CD8-positive, alpha-beta memory T cell (primary cell): ENCODE measurements around the gene ENG. TPM values are rescaled to one million over a fixed set of nuclear protein-coding genes. Genes with fewer than 3 reads are reported as not detected.

ENCODE experiments used
- CTCF ChIA-PET: fragments of 350-600 bp; sonication (Branson Sonifier 250); formaldehyde crosslinking; loops from one replicate; lab custom pipeline; 2021; ENCODE audit warnings: antibody characterized with exemption; lab: Charles Lee
- POLR2A ChIA-PET: fragments of 350-600 bp; sonication (Branson Sonifier 250); formaldehyde crosslinking; loops from one replicate; lab custom pipeline; 2021; ENCODE audit warnings: antibody characterized with exemption; lab: Charles Lee
- DNase-seq, 5 donors: peaks; one replicate each; pipeline versions ENCODE4 v3.0.0 to v3.0.0-alpha.2; 2020 to 2022; ENCODE audit warnings: mixed read lengths in 1 of 5
- H3K27ac ChIP-seq: one replicate; pipeline ENCODE4 v1.7.0; 2013; ENCODE audit warnings: low read depth, mild to moderate bottlenecking, low read length, moderate library complexity
- H3K27me3 ChIP-seq: 2 replicates; pipeline ENCODE4 v1.7.0; 2013; ENCODE audit warnings: low read length, mild to moderate bottlenecking; ENCODE audit not compliant: insufficient read depth, poor library complexity, severe bottlenecking
- H3K36me3 ChIP-seq: 2 replicates; pipeline ENCODE4 v1.7.0; 2013; ENCODE audit warnings: mild to moderate bottlenecking, low read length, moderate library complexity; ENCODE audit not compliant: insufficient read depth
- H3K4me1 ChIP-seq: 2 replicates; pipeline ENCODE4 v1.7.0; 2013; ENCODE audit warnings: mild to moderate bottlenecking, low read length, moderate library complexity; ENCODE audit not compliant: insufficient read depth
- H3K4me3 ChIP-seq: 2 replicates; pipeline ENCODE4 v1.7.0; 2013; ENCODE audit warnings: mild to moderate bottlenecking, low read length
- H3K9me3 ChIP-seq: 2 replicates; pipeline ENCODE4 v1.7.0; 2013; ENCODE audit warnings: mild to moderate bottlenecking, low read length
- H3K27ac Mint-ChIP-seq, 8 donors: one replicate each; pipeline ENCODE4 v1.8.0; 2020 to 2021; ENCODE audit warnings: mixed read lengths in 8 of 8, mild to moderate bottlenecking in 6 of 8, inconsistent platforms in 3 of 8, moderate library complexity in 3 of 8
- H3K27me3 Mint-ChIP-seq, 2 donors: one replicate each; pipeline ENCODE4 v1.8.0; 2020 to 2021; ENCODE audit warnings: mixed read lengths in 2 of 2, mild to moderate bottlenecking in 1 of 2, moderate library complexity in 1 of 2
- H3K36me3 Mint-ChIP-seq, 3 donors: one replicate each; pipeline ENCODE4 v1.8.0; 2020 to 2021; ENCODE audit warnings: mixed read lengths in 3 of 3, inconsistent platforms in 1 of 3, mild to moderate bottlenecking in 1 of 3
- H3K4me1 Mint-ChIP-seq, 3 donors: one replicate each; pipeline ENCODE4 v1.8.0; 2020 to 2021; ENCODE audit warnings: mixed read lengths in 3 of 3, inconsistent platforms in 1 of 3, mild to moderate bottlenecking in 1 of 3
- H3K4me3 Mint-ChIP-seq, 7 donors: one replicate each; pipeline ENCODE4 v1.8.0; 2020 to 2021; ENCODE audit warnings: mixed read lengths in 7 of 7, mild to moderate bottlenecking in 6 of 7, moderate library complexity in 4 of 7, inconsistent platforms in 2 of 7
- H3K9me3 Mint-ChIP-seq, 5 donors: one replicate each; pipeline ENCODE4 v1.8.0; 2020 to 2022; ENCODE audit warnings: mixed read lengths in 5 of 5, mild to moderate bottlenecking in 3 of 5, moderate library complexity in 2 of 5, inconsistent platforms in 1 of 5
- polyA plus RNA-seq: library from polyadenylated mRNA; unstranded; fragments of 300-500 nt; fragmentation: Illumina TruSeq; gene quantifications from one replicate; pipeline ENCODE4 v1.2.3, GENCODE V29; 2021
- total RNA-seq, 2 experiments: library from RNA; stranded (reverse); gene quantifications; one replicate each; pipeline ENCODE4 v1.2.3, GENCODE V29; 2021

Gene ENG
- total and polyA plus RNA-seq, 3 experiments from 2014 or later: 7.9 to 19.3 (median 18.9) TPM

DNA sequence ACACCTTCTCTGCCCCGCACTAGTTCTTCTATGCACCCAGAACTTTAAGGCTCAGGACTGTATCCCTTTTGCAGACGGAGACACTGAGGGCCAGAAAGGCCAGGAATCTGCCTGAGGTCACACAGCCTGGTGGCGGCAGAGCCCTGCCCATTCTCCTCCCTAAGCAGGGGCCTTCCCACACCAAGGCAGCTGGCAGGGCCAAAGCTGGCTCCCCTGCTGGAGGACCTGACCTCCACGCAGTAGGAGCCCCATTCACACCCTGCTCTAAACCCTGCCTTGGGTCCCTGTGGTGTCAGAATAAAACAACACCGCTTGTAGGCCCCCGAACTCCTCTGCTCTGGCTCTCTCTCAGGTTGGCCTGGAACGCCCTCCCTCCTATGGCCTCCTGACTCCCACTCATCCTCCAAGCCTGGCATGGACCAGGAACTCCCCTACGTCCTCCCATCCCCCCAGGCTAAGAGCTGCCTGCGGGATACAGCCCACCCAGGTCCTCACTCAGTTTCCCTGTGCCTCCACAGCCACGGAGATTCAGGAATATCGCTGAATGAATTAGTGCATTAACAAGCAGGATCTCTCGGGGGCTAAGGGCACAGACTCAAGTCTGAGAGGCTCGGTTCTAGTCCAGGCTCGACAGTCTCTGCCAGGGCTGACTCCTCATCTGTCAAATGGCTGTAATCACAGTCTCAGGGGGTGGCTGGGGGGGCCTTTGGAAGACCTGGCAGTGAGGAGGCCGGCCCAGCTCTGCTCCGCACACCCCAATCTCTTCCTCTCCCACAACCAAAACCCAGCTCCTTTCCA is 42.1 kb upstream of the ENG start:
- POLR2A ChIA-PET: interaction anchor here (1.3 kb wide), 2 partner anchors 9 kb away, joined by 4 read pairs; no protein-coding TSS in a partner anchor
- CTCF ChIA-PET: interaction anchor here (1.3 to 1.4 kb wide), 2 partner anchors 25 to 27 kb away, joined by 4 to 7 read pairs; no protein-coding TSS in a partner anchor
- Histone ChIP-seq H3K4me1 (peaks cover 29% of the 10 kb centered on the region), H3K27me3 (no peaks in the 10 kb centered on the region), H3K36me3 (peaks cover 34% of the 10 kb centered on the region), H3K4me3 (no peak overlapping the region), H3K9me3 (no peaks in the 10 kb centered on the region), H3K27ac (peak overlapping the region; percentile 12)
- Mint-ChIP-seq H3K27me3 (no peaks in the 10 kb centered on the region), H3K27ac (peak overlapping the region; percentile 19 to 86 (median 64)), H3K9me3 (peaks cover 0 to 11% (median 0%) of the 10 kb centered on the region in 5 donors), H3K4me3 (peak overlapping the region in 2 of 7 donors; percentile 44 to 52), H3K4me1 (peaks cover 26 to 57% (median 42%) of the 10 kb centered on the region in 3 donors), H3K36me3 (peaks cover 38 to 59% (median 39%) of the 10 kb centered on the region in 3 donors)
- no peak for DNase-seq

GRCh38 chr9:127895811-127896210 is 41.4 kb upstream of the ENG start:
- ChIA-PET POLR2A (interaction anchor here (1.3 kb wide), 1 partner anchor 9 kb away, joined by 4 read pairs; no protein-coding TSS in a partner anchor), CTCF (interaction anchor here (1.4 to 1.8 kb wide), 2 partner anchors 26 to 161 kb away, joined by 7 read pairs; partner anchors contain the start of gene TOR2A)
- peaks cover 39 to 65% (median 42%) of the 10 kb centered on the region in 3 donors for H3K36me3 Mint-ChIP-seq
- peaks cover 22 to 59% (median 37%) of the 10 kb centered on the region in 3 donors for H3K4me1 Mint-ChIP-seq
- H3K27ac ChIP-seq: no peak overlapping the region
- H3K9me3 Mint-ChIP-seq: peaks cover 0 to 11% (median 0%) of the 10 kb centered on the region in 5 donors
- H3K4me3 ChIP-seq: no peak overlapping the region
- peaks cover 25% of the 10 kb centered on the region for H3K4me1 ChIP-seq
- H3K27ac Mint-ChIP-seq: peak overlapping the region in 4 of 8 donors; percentile 19 to 84 (median 40)
- H3K36me3 ChIP-seq: peaks cover 36% of the 10 kb centered on the region
- no peak for DNase-seq
- no peaks in the 10 kb centered on the region for H3K9me3 ChIP-seq
- peaks cover 0 to 1% of the 10 kb centered on the region in 2 donors for H3K27me3 Mint-ChIP-seq
- H3K27me3 ChIP-seq: no peaks in the 10 kb centered on the region
- H3K4me3 Mint-ChIP-seq: peak overlapping the region in 1 of 7 donors; percentile 60

DNA sequence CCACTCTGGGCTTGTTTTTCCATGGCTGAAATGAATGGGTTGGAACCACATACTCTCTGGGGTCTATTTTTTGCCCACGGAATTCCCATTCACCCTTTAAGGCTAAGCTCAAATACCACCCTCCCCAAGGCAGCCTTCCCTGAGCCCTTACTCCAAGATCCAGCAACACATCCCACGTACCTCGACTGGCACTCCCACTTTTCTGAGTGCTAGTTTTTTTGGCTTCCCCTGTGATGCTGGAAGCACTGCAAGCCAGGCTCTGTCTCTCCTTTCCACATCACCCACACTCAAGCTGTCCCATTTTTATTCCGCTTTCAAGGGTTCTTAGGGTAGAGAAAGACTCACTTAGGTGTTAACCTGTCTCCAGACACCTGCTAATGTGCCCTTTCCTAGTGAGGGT is 38.9 kb upstream of the ENG start:
- H3K36me3 ChIP-seq: peaks cover 46% of the 10 kb centered on the region
- peaks cover 39 to 79% (median 42%) of the 10 kb centered on the region in 3 donors for H3K36me3 Mint-ChIP-seq
- no peaks in the 10 kb centered on the region for H3K27me3 ChIP-seq
- H3K9me3 ChIP-seq: no peaks in the 10 kb centered on the region
- no peak overlapping the region for H3K4me3 Mint-ChIP-seq
- H3K27ac ChIP-seq: no peak overlapping the region
- ChIA-PET CTCF (interaction anchor here (1.2 to 2.0 kb wide), 4 partner anchors 11 to 158 kb away, joined by 3 to 6 read pairs (median 4); partner anchors contain the start of gene TOR2A), POLR2A (no interaction called here)
- H3K4me3 ChIP-seq: no peak overlapping the region
- peaks cover 0 to 11% (median 0%) of the 10 kb centered on the region in 5 donors for H3K9me3 Mint-ChIP-seq
- peaks cover 0 to 1% of the 10 kb centered on the region in 2 donors for H3K27me3 Mint-ChIP-seq
- H3K27ac Mint-ChIP-seq: peak overlapping the region in 2 of 8 donors; percentile 44 to 60
- peaks cover 15% of the 10 kb centered on the region for H3K4me1 ChIP-seq
- no peak for DNase-seq
- peaks cover 15 to 51% (median 35%) of the 10 kb centered on the region in 3 donors for H3K4me1 Mint-ChIP-seq

- Histone ChIP-seq H3K4me3 (no peak overlapping the region), H3K4me1 (peaks cover 11% of the 10 kb centered on the region), H3K27ac (no peak overlapping the region), H3K36me3 (peaks cover 49% of the 10 kb centered on the region), H3K9me3 (no peaks in the 10 kb centered on the region), H3K27me3 (no peaks in the 10 kb centered on the region)
- Mint-ChIP-seq H3K4me3 (no peak overlapping the region), H3K27ac (peak overlapping the region in 5 of 8 donors; percentile 6 to 90 (median 51)), H3K27me3 (peaks cover 0 to 1% of the 10 kb centered on the region in 2 donors), H3K36me3 (peaks cover 39 to 82% (median 43%) of the 10 kb centered on the region in 3 donors), H3K9me3 (peaks cover 0 to 11% (median 0%) of the 10 kb centered on the region in 5 donors), H3K4me1 (peaks cover 13 to 48% (median 31%) of the 10 kb centered on the region in 3 donors)
- ChIA-PET POLR2A (no interaction called here), CTCF (interaction anchor here (1.2 to 1.5 kb wide), 3 partner anchors 10 to 158 kb away, joined by 3 to 4 read pairs (median 3); partner anchors contain the start of gene TOR2A)
- no peak for DNase-seq
Measured at GRCh38 chr9:127892831-127893230, 38.4 kb upstream of the ENG start.

GRCh38 chr9:127890053-127890452 is 35.6 kb upstream of the ENG start:
- peaks cover 0 to 1% of the 10 kb centered on the region in 2 donors for H3K27me3 Mint-ChIP-seq
- peaks cover 27 to 88% (median 36%) of the 10 kb centered on the region in 3 donors for H3K36me3 Mint-ChIP-seq
- CTCF ChIA-PET: interaction anchor here (1.2 to 2.9 kb wide), 3 partner anchors 10 to 32 kb away, joined by 4 to 15 read pairs (median 8); no protein-coding TSS in a partner anchor

DNA sequence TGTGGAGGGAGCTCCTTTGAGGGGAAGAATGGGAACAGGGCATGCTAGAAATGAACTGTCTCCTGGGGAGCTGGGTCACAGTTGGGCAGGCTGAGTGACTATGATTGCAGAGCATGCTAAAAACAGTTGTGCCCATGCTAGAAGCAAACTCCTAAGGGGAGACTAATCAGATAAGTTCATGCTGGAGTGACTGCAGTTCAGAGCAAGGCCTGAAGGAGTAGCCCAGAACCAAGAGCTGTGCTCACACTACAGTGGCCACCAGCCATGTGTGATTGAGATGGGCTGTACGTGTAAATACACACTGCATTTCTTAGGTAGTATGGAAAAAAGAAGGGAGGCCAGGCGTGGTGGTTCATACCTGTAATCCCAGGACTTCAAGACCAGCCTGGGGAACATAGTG is 33.3 kb upstream of the ENG start:
- POLR2A ChIA-PET: interaction anchor here (1.0 kb wide), 1 partner anchor 29 kb away, joined by 3 read pairs; the partner anchor contains the start of gene ST6GALNAC4
- H3K9me3 Mint-ChIP-seq: peaks cover 0 to 3% (median 0%) of the 10 kb centered on the region in 5 donors

More at GRCh38 chr9:127890053-127890452, 35.6 kb upstream of the ENG start:
- no peaks in the 10 kb centered on the region for H3K4me1 ChIP-seq
- H3K27ac ChIP-seq: no peak overlapping the region
- H3K27me3 ChIP-seq: no peaks in the 10 kb centered on the region
- Mint-ChIP-seq H3K4me3 (no peak overlapping the region), H3K9me3 (peaks cover 0 to 11% (median 0%) of the 10 kb centered on the region in 5 donors), H3K4me1 (peaks cover 4 to 30% (median 15%) of the 10 kb centered on the region in 3 donors), H3K27ac (no peak overlapping the region)
- no peak overlapping the region for H3K4me3 ChIP-seq
- H3K36me3 ChIP-seq: peaks cover 57% of the 10 kb centered on the region
- no peaks in the 10 kb centered on the region for H3K9me3 ChIP-seq
- POLR2A ChIA-PET: interaction anchor here (0.5 kb wide), 1 partner anchor 111 kb away, joined by 3 read pairs; no protein-coding TSS in a partner anchor
- DNase-seq: no peak

GRCh38 chr9:127886401-127886972 is 32.0 kb upstream of the ENG start:
- H3K27me3 ChIP-seq: no peaks in the 10 kb centered on the region
- Mint-ChIP-seq H3K9me3 (no peaks in the 10 kb centered on the region), H3K4me1 (peaks cover 6 to 33% (median 9%) of the 10 kb centered on the region in 3 donors), H3K36me3 (peaks cover 0 to 75% (median 11%) of the 10 kb centered on the region in 3 donors), H3K4me3 (no peak overlapping the region), H3K27ac (peak overlapping the region in 3 of 8 donors; percentile 29 to 72 (median 42)), H3K27me3 (peaks cover 0 to under 1% of the 10 kb centered on the region in 2 donors)
- no peak for DNase-seq
- H3K4me3 ChIP-seq: no peak overlapping the region
- ChIA-PET POLR2A (interaction anchor here (1.0 kb wide), 1 partner anchor 31 kb away, joined by 3 read pairs; the partner anchor contains the start of gene ST6GALNAC4), CTCF (interaction anchor here (1.4 to 2.1 kb wide), 3 partner anchors 20 to 152 kb away, joined by 3 to 8 read pairs (median 7); partner anchors contain the start of gene TOR2A)
- no peaks in the 10 kb centered on the region for H3K4me1 ChIP-seq
- no peaks in the 10 kb centered on the region for H3K9me3 ChIP-seq
- H3K27ac ChIP-seq: no peak overlapping the region
- H3K36me3 ChIP-seq: peaks cover 32% of the 10 kb centered on the region

More for the DNA sequence above, 33.3 kb upstream of the ENG start:
- H3K4me3 ChIP-seq: no peak overlapping the region
- no peaks in the 10 kb centered on the region for H3K4me1 ChIP-seq
- Mint-ChIP-seq H3K27me3 (peaks cover 0 to 1% of the 10 kb centered on the region in 2 donors), H3K36me3 (peaks cover 4 to 82% (median 18%) of the 10 kb centered on the region in 3 donors), H3K27ac (peak overlapping the region in 2 of 8 donors; percentile 60 to 70), H3K4me3 (no peak overlapping the region), H3K4me1 (peaks cover 9 to 39% (median 12%) of the 10 kb centered on the region in 3 donors)
- H3K36me3 ChIP-seq: peaks cover 34% of the 10 kb centered on the region
- no peak for DNase-seq
- H3K27me3 ChIP-seq: no peaks in the 10 kb centered on the region
- no peak overlapping the region for H3K27ac ChIP-seq
- H3K9me3 ChIP-seq: no peaks in the 10 kb centered on the region
- CTCF ChIA-PET: interaction anchor here (2.9 kb wide), 1 partner anchor 18 kb away, joined by 15 read pairs; no protein-coding TSS in a partner anchor
